Mucosa of gallbladder (tissue), 1 donor: ENCODE results near the gene CCDC66. TPM values are rescaled to one million over a fixed set of nuclear protein-coding genes. Genes with fewer than 3 reads are reported as not detected.
A peak's percentile ranks its signal among the peaks of the same experiment; 100 is the strongest.

Source experiments
- DNase-seq: peaks from one replicate; pipeline ENCODE4 v3.0.0-alpha.2; 2020; ENCODE audit warnings: low spot score
- total RNA-seq: library from RNA; stranded (reverse); gene quantifications from one replicate; pipeline ENCODE4 v1.2.1, GENCODE V29; 2021
- donor health status: DM: no; HTN: no; CAD: no.

The CCDC66 gene
- total RNA-seq, 1 donor from 2014 or later: 20.6 TPM

- no peak for DNase-seq
Observed at GRCh38 chr3:56621681-56622080, 64.7 kb downstream of the CCDC66 start.

- no peak for DNase-seq
Observed at GRCh38 chr3:56622381-56622780, 65.4 kb downstream of the CCDC66 start.

- DNase-seq: no peak
Observed at GRCh38 chr3:56624725-56625124, 67.8 kb downstream of the CCDC66 start.

GRCh38 chr3:56629047-56629446 is 72.1 kb downstream of the CCDC66 start:
- DNase-seq: peak; percentile 37

- no peak for DNase-seq
Observed at GRCh38 chr3:56629451-56629850, 72.5 kb downstream of the CCDC66 start.

- DNase-seq: no peak
Observed at GRCh38 chr3:56630966-56631365, 74.0 kb downstream of the CCDC66 start.

GRCh38 chr3:56633181-56633580 is 76.2 kb downstream of the CCDC66 start:
- DNase-seq: no peak

- no peak for DNase-seq
Observed at GRCh38 chr3:56633602-56634535, 76.9 kb downstream of the CCDC66 start.

- no peak for DNase-seq
Observed at GRCh38 chr3:56645407-56645806, 88.4 kb downstream of the CCDC66 start.

GRCh38 chr3:56654460-56654859 is 97.5 kb downstream of the CCDC66 start:
- DNase-seq: no peak

GRCh38 chr3:56655709-56656108 is 98.7 kb downstream of the CCDC66 start:
- no peak for DNase-seq

- no peak for DNase-seq
Observed at GRCh38 chr3:56664823-56665222, 107.8 kb downstream of the CCDC66 start.

- no peak for DNase-seq
Observed at GRCh38 chr3:56667973-56668579, 111.1 kb downstream of the CCDC66 start.

Other genes starting within 250 kb of the CCDC66 start
- 4.2 TPM for gene ERC2, start 88.7 kb upstream of the CCDC66 start, total RNA-seq
- 58.4 TPM for gene TASOR, start 126.1 kb downstream of the CCDC66 start, total RNA-seq
- 44.5 TPM for gene ARHGEF3, start 244.8 kb downstream of the CCDC66 start, total RNA-seq